Stimulated activated CD4-positive, alpha-beta T cell treated with anti-CD3 and anti-CD28 coated beads, Interleukin-1b, Interleukin-23, amount 100 ng/mL, for 1 hour (primary cell): ENCODE measurements around the gene AEBP1.

ENCODE experiments used
- DNase-seq, 2 donors: peaks; one replicate each; pipeline ENCODE4 v3.0.0-alpha.2; 2020; ENCODE audit warnings: low read depth in 2 of 2

AEBP1 gene

DNA sequence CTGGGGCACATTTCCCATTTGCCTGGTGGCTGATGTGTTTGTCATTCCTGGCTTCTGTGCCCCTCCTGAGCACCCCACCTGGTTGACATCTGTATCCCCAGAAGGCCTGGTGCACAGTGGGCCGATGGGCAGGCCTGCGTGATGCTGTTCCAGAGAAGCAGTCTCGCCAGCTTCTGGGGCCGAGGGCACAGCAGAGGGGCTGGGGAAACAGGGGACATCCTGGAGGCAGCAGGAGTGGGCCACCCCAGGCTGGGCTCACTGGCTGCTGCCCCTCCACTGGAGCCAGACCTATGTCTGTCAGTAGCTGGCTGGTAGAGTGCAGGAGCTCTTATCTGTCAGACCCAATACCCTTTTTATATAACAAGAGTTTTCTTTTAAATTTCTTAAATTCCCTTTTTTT, 37.9 kb downstream of the AEBP1 start:
- DNase-seq = no peak

DNA sequence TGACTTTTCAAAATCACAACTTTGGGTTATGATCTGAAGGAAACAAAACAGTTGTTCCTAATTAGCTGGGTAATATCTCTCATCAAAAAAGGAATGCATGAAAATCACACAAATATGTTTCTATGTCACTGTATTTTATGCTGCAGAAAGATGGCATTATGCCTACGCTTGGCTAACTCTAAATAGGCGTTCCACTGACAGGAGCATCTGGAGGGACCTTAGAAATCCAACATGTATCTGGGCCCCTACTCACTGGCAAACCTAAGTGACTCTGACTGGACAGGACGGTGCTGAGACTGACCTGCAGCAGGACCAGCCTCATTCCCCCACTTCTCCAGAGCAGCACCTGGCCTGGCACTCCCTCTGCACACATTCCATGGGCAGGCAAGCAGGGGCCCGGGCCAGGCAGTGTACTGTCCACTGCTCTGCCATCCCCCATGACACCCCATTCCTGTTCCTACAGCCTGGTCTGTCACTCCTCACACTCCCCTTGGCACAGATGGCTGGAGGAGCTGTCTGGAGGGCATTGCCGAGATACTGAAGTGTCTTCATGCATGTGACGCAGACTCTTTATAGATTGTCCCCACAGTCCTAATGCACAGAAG, 39.6 kb downstream of the AEBP1 start:
- no peak for DNase-seq

DNA sequence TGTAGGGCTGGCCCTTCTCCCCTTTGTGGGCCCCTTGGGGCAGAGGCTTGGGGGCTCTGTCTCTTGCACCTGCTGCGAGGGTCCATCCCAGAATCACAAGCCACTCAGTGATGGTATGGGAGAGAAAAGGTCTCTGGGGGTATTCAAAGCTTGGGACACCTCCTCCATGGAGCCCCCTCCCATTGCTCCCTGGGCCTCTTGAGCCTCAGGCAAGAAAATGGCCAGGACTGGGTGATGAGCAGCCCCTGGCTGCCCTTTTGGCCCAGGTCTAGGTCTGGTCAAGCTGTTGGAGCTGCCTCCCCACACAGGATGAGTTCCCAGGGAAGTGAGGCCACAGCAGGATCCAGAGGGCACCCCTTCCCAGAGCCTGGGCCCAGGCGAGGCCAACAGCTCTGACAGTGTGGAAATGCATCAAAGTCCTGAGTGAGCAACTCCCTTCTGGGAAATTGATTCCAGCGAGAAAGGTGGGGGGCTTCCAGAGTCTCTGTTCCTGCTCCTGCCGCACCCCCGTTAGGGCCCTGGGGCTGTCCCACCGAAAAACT, 40.4 kb downstream of the AEBP1 start:
- DNase-seq = no peak

DNA sequence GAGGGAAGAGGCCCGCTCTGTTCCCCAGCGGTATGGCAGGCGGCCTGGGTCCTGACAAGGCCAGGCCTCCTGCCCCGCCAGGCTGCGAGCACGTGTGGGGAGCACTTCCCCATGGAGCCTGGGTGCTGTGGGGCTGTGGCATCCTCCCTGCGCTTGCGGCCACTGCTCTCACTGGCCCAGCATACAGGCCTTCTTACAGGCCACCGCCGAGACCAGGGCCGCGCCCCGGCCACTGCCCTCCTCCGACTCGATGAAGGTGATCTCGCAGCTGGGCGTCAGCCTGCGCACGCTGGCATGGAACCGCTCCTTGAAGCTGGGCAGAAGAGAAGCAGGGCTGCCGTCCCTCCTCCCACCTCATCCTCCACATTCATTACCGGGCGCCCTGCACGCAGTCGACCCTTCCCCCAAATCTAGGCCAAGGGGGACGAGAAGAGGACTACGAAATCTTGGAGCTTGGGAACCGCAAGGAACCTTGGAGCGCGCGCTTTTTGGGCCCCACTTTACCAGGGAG, 40.9 kb downstream of the AEBP1 start:
- no peak for DNase-seq

DNA sequence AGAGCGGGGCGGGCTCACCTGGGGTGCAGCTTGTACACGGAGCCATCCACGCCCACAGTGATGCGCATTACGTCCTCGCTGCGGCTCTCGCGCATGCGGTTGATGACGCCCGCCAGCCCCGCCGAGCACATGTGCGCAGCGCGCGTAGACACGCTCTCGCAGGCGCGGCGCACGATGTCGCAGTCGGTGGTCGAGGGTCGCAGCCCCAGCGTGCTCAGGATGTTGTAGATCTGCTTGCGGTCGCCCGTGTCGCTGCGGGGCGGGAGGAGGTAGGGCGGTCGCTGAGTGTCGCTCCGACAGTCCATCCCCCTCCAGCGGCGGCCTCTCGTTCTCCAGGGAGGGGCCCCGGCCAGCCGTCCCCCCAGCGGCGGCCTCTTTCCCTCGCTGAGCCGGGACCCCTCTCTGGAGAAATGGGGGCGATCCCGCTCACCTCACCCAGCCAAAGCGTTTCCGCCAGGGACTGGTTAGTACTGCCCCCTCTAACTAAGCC, 41.4 kb downstream of the AEBP1 start:
- peak in 1 of 2 donors; percentile 40 for DNase-seq

DNA sequence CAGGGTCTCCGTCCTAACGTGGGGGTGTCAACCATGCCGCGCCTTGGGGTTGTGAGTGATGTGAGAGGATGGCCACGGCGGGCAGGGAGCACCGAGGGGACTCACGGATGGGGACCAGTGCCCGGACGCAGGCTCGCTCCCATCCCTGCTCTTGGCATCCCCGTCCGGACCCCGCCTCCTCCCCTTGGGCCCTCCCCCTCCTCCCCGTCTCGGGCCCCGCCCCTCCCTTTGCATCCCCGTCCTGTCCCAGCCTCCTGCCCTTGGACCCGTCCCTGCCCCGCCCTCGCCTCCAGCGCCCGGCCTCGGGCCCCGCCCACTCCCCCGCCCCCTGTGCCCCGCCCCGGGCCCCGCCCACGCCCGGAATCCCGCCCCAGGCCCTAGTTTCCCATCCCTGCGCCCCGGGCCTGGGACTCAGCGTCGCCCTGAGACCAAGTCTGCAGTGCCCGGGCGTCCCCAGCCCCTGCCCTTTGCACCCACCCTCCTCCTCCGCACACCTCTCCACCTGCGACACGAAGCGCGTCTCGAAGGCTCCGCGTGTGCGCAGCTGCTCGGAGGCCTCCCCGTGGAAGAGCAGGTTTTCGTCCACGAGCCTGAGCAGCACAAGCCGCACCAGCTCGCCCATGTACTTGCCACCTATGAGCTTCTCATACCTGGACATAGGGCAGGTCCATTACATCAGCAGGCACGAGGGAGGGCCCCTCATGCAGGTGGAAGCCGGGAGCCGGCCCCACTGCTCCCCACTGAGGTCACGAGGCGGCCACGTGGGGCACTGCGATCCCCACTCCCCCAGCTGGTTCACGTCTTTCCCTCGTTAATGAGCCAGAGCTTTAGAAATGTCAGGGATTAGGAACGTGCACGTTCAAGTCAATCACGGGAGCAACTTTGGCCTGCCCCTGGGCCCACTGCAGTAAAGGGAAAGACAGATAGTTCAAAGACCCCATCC, 42.1 kb downstream of the AEBP1 start:
- peak; percentile 13 to 40 for DNase-seq

DNA sequence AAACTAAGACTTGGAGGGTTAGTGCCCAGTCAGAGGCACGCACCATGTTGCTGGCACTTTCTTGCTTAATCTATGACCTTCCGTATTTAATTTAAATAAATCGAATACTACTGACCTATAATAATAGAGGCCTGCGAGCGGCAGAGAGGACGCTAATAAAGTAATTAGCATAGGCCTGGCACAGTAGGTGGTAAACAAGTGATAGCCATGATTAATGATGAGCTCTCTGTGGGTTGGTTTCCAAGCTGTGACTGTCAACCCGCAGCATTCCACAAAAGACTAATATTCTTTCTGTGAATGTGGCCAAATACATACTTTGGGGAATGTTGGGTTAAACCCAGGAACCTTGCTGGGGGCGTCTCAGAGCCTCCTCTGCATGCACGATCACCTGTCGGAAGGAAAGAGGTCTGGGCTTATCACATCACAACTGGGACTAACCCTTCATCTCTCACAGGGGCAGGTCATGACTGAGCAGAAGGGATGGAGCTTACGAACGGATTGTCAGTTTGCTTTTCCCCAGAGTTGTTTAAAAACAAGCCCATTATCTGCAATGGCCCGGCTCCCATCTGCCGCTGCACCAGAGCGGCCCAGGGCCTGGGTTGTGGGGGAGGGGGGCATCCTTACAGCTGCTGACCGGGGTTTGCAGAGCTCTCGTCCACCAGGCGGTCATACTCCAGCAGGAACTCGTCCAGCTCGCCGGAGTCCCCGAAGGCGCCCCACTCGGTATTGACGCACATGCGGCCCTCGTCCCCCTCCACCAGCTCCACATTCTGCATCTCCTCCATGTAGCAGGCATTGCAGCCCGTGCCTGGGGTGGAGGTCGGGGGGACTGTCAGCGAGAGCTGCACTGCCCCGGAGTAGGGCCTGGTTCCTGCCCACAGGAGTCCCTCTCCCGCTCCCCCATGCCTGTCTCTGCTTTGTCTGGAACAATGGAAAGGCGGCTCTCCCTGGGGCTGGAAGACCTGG, 43.2 kb downstream of the AEBP1 start:
- no peak for DNase-seq

DNA sequence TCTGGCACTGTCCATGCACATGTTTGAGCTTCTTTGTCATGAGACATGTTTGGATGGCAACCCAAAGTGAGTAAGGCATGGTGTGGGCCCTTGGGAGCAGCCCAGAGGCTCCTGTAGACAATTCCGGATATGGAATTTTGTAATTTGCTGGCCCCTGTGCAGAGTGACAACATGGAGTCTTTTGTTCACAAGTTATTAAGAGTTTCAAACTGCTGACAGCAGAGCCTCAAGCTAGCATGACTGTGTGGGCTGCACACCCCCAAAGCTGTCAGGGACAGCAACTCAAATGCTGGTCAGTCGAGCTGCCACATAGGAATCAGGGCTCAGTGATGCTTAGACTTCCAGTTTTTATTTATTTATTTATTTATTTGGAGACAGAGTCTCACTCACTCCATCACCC, 44.0 kb downstream of the AEBP1 start:
- no peak for DNase-seq

DNA sequence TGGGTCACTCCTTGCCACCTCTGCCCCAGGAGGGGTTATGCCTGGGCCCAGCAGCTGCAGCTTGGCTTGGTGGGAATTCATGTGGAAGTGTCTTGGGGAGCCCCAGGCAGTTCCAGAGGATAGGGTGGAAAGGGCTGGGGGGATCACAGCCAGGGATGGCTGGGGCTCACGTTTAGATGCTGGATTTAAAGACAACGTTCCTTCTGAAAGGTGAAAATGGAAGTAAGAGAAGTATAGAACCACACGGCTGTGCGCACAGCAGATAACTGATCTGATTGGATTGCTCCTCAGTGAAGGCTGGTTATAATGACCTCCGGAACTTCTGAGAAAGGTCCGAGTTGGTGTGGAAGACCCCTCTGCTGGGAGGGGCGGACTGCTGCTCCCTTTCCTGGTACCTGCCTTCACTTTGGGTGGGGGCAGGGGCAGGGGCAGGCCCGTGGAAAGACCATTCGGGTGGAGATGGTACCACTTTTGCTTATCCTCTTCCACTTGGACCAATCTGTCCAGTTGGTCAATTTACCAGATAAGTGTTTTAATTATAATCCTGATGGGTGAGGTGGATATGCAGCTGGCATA, 44.9 kb downstream of the AEBP1 start:
- no peak for DNase-seq

DNA sequence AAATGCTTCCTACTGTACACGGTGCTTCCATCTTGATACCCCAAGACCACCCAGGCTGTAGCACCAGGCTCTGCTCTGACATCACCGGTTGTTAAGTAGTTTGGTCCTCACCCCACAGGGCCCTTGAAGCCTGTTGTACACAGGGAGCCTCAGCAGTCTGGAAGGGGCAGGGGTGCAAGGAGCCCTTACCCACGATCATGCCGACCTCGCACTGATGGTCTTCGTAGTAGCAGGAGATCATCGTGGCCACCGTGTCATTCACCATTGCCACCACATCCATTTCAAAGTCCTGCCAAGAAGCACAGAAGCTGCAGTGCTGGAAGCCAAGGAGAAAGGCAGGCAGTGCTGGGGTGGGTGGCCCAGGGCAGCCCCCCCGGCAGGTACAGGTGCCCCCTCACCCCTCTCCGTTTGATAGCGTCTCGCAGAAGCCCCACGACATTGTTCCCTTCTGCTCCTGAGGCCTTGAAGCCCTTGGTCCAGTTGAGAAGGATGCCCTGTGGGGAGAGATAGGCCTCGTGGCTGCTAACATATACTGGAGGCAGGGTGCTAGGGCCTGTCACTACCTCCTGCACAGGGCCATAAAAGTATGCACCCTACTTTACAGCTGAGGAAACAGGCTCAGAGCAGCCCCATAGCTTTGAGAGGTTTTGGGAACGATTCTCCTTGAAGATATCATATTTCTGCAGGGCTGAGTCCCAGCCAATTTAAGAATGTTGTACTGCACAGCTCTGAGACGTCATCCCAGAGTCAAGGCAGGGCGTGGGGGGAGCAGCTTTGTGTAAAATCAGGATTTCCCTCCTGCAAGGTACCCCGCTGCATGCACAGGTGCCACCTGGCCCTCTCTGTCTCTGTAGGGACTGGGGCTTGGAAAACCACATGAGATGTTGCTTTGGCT, 45.7 kb downstream of the AEBP1 start:
- DNase-seq = no peak

DNA sequence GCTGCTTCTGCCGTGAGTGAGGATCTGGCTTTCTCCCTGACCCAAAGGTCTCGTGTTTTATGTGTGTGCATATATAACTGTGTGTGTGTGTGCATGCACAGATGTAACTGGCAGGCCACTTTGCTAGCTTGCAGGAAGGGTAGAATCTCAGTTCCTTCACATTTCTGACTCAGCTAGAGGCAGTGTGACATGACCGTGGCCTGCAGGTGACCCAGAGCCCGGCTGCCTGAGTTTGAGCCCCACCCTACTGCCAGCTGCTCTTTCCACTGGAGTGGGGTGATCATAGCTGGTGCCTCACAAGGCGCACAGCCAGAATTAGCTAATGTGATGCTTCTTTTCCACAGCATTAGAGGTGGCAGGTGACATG, 46.3 kb downstream of the AEBP1 start:
- DNase-seq = no peak

DNA sequence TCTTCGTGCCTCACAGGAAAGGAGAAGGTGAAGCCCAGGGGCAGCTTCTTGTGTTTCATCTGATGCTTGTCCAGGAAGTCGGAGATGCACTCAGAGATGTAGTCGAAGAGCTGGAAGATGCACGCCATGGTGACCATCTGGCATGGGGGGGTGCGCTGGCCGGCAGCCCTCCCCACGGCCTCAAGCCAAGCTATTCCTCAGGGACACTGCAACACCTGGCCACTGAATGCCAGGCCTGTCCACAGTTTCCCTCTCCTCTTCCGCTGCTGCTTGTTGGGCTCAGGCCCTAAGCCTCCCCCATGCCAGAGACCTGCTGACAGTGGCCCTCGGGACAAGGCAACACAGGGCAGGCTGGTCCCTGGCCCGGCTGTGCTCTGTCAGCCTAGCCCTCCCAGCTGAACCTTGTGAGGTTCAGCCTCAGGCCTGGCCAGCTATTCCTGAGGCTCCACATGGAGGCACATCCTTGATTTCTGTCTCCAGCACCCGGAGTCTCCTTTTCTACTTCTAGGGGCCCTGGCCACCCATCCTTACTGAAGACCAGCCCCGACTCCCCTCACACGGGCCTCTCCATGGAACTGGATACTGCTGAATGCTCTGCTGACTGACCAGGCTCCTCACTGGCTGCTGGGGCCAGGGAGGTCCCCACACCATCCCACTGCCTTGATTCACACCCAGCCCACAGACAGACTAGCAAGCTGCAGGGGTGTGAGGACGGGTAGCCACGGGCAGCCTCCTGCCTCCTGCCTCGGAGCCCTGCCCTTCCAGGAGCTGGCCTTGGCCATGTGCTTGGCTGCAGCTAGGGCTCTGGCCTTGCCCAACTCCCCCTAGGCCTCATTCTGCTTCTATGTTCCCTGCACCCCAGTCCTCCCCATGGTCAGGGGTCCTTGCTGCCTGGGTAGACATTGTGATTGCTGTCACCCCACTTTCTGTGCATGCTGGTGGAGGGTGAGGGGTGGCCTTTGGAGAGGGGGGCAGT, 47.1 kb downstream of the AEBP1 start:
- no peak for DNase-seq

DNA sequence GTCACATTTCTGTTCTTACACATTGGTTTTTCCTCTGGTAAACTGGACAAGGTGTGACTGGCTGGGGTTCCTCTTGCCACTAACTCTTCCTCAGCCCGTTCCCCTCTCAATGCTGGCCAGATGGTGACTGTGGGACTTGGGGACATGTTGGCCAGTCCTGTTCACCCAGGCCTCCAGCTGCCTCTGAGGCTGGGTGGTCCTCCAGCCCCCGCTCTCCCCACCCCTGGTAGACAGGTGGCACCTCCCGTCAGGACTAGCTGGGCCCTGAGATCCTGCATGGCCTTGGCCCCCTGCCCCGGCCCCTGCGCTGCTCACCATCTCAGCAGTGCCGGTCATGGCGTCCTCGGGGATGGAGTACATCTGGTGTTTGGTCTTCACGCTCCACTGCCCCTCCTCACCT, 47.8 kb downstream of the AEBP1 start:
- DNase-seq = no peak

DNA sequence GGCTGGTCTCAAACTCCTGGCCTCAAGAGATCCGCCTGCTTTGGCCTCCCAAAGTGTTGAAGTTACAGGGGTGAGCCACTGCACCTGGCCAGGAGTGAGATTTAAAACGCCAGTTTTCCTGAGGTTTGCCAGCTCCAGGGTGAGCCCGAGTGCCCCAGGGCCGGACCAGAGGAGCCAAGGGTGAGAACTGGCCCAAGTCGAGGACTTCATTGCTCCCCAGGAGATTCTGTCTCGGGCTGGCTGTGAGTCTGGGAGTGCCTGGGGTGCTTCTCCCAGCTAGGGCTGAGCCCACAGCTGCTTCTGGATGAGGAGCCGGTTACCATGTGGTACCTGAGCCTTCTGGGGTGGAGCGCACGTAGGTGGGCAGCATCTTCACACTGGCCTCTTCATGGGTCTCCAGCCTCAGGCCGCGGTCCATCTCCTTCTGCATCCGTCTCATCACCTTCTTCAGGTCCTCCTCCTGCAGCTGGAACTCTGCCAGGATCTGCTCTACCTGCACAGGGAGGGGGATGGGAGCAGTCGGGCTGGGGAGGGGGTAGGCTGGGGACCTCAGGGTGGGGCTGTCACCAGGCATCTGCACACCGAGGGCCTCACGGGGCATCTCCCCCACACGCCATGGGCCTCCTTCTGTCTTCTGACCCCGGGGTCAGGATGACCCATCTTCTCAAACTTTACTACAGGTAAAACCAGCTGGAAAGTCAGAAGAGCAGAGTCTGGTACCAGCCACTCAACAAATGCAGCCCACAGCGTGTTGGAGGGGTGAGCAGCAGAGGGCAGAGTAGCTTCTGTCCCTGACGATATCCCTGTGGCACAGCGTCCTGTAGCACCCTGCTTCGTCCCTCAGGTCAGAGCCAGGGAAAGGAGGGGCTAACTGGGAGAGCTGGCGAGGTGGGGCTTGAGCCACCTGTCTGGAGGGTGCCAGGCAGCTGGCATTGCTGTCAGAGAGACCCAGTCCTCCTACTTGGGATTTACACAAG, 49.1 kb downstream of the AEBP1 start:
- no peak for DNase-seq

DNA sequence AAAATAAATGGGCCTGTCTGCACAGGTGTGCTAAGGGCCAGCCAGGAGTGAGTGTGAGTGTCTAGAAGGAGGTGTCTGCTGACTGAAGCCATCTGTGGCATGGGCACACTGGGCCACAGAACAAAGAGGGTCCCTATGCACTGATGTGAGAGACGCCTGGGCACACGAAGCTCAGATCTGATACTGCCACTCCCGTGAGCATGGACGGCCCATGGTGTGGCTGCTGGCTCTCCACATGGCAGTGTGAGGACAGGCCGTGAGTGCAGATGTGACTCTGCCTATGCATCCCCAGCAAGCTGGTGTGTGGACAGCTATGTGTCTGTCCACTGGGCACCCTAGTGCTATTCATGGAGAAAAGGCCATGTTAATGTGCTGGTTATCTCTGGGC, 49.8 kb downstream of the AEBP1 start:
- no peak for DNase-seq

DNA sequence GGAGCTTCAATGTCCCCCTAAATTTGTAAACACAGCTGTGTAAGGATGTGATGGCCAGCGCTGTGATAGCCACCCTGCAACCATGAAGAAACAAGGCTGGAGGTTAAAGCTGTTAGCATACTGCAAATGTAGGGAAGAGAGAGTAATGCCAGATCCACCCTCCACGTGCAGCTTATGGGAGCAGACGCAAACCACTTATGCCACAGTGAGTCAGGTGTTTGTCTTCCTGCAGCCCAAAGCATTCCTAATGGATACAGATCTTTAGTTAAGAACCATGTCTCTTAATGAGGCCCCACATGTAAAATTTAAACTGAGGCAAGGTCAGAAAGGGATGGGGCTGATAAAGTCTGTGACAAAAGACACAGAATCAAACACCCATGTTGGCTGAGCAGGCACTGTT, 50.6 kb downstream of the AEBP1 start:
- DNase-seq = no peak
